ENCODE measurements around the gene CCDC141. TPM values are rescaled to one million over a fixed set of nuclear protein-coding genes. Genes with fewer than 3 reads are reported as not detected.

Gene CCDC141
- total RNA-seq, 1 experiment from 2014 or later: 0.30 TPM

- no peak for ATAC-seq
- H3K9me2 ChIP-seq (ENCODE audit: insufficient read depth): no peaks in the 10 kb centered on the region
- no peak for TF ChIP-seq SIN3A (IDR thresholded peaks at IDR 0.05; ENCODE audit: low read depth)
- TF ChIP-seq ELF1 (IDR thresholded peaks at IDR 0.05; ENCODE audit: borderline replicate concordance, low read depth): no peak
- TF ChIP-seq, protein P1, sequence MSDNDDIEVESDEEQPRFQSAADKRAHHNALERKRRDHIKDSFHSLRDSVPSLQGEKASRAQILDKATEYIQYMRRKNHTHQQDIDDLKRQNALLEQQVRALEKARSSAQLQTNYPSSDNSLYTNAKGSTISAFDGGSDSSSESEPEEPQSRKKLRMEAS (IDR thresholded peaks at IDR 0.05): no peak
- H3K9ac ChIP-seq (ENCODE audit: low read length): no peak overlapping the region
- no TSS peak for BruUV-seq (replicated peaks)
- no peaks in the 10 kb centered on the region for H4K20me1 ChIP-seq (ENCODE audit: insufficient read depth)
- no peak overlapping the region for H3K4me2 ChIP-seq (ENCODE audit: low read length)
- H3K27ac ChIP-seq (ENCODE audit: low read depth, low read length): no peak overlapping the region
- intact Hi-C loops (cut with micrococcal nuclease): no loop called here
- H3K79me2 ChIP-seq (ENCODE audit: insufficient read depth, low read length): no peaks in the 10 kb centered on the region
- ChIA-PET POLR2A (no interaction called here), RAD21 (ENCODE audit: low non-redundant PET in 1 of 2, low total read pairs in 2 of 2, uncharacterized antibody in 2 of 2, unreplicated experiment in 2 of 2) (no interaction called here), CTCF (no interaction called here)
- DNase-seq (ENCODE audit: low read depth, low spot score): no peak
- no peaks in the 10 kb centered on the region for H3K4me1 ChIP-seq (ENCODE audit: control insufficient read depth in 1 of 2, insufficient read depth in 2 of 2, low read length in 2 of 2)
- H3K36me3 ChIP-seq (ENCODE audit: control insufficient read depth in 1 of 2, insufficient read depth in 2 of 2, low read length in 2 of 2): no peaks in the 10 kb centered on the region
- no peaks in the 10 kb centered on the region for H3K27me3 ChIP-seq (ENCODE audit: insufficient read depth, low read length)
- H2AFZ ChIP-seq (ENCODE audit: low read depth, low read length, poor library complexity, severe bottlenecking): no peak overlapping the region
- no peaks in the 10 kb centered on the region for H3K9me3 ChIP-seq (ENCODE audit: control insufficient read depth in 1 of 2, insufficient read depth in 1 of 2, low read depth in 1 of 2, low read length in 2 of 2)
- H3K4me3 ChIP-seq (replicated peaks in 1 of 2; ENCODE audit: low read depth in 1 of 2, low read length in 2 of 2): no peak overlapping the region
Observed at GRCh38 chr2:178997067-178997466, 52.9 kb downstream of the CCDC141 start.

DNA sequence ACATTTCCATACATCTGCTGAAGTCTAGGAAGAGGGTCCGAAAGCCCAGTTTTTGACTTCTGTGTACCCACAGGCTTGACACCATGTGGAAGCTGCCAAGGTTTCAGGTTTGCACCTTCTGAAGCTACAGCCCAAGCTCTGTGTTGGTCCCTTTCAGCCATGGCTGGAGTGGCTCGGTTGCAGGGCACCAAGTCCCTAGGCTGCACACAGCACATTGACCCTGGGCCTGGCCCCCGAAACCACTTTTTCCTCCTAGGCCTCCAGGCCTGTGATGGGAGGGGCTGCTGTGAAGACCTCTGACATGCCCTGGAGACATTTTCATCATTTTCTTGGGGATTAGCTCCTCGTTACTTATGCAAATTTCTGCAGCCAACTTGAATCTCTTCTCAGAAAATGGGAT, 55.7 kb downstream of the CCDC141 start:
- no peaks in the 10 kb centered on the region for H3K9me3 ChIP-seq (ENCODE audit: control insufficient read depth in 1 of 2, insufficient read depth in 1 of 2, low read depth in 1 of 2, low read length in 2 of 2)
- ChIA-PET CTCF (no interaction called here), POLR2A (no interaction called here), RAD21 (ENCODE audit: low non-redundant PET in 1 of 2, low total read pairs in 2 of 2, uncharacterized antibody in 2 of 2, unreplicated experiment in 2 of 2) (no interaction called here)
- no peak overlapping the region for H3K27ac ChIP-seq (ENCODE audit: low read depth, low read length)
- H3K4me2 ChIP-seq (ENCODE audit: low read length): no peak overlapping the region
- ATAC-seq: no peak
- intact Hi-C loops (cut with micrococcal nuclease): no loop called here
- no TSS peak for BruUV-seq (replicated peaks)
- H3K9me2 ChIP-seq (ENCODE audit: insufficient read depth): no peaks in the 10 kb centered on the region
- no peaks in the 10 kb centered on the region for H4K20me1 ChIP-seq (ENCODE audit: insufficient read depth)
- no peak overlapping the region for H2AFZ ChIP-seq (ENCODE audit: low read depth, low read length, poor library complexity, severe bottlenecking)
- no peak overlapping the region for H3K9ac ChIP-seq (ENCODE audit: low read length)
- DNase-seq (ENCODE audit: low read depth, low spot score): no peak
- H3K27me3 ChIP-seq (ENCODE audit: insufficient read depth, low read length): no peaks in the 10 kb centered on the region
- no peaks in the 10 kb centered on the region for H3K4me1 ChIP-seq (ENCODE audit: control insufficient read depth in 1 of 2, insufficient read depth in 2 of 2, low read length in 2 of 2)
- no peaks in the 10 kb centered on the region for H3K79me2 ChIP-seq (ENCODE audit: insufficient read depth, low read length)
- no peak for TF ChIP-seq SP1 (IDR thresholded peaks at IDR 0.05; ENCODE audit: low read depth)
- no peak for TF ChIP-seq RAD21 (IDR thresholded peaks at IDR 0.05; ENCODE audit: low read depth)
- TF ChIP-seq, protein P2, sequence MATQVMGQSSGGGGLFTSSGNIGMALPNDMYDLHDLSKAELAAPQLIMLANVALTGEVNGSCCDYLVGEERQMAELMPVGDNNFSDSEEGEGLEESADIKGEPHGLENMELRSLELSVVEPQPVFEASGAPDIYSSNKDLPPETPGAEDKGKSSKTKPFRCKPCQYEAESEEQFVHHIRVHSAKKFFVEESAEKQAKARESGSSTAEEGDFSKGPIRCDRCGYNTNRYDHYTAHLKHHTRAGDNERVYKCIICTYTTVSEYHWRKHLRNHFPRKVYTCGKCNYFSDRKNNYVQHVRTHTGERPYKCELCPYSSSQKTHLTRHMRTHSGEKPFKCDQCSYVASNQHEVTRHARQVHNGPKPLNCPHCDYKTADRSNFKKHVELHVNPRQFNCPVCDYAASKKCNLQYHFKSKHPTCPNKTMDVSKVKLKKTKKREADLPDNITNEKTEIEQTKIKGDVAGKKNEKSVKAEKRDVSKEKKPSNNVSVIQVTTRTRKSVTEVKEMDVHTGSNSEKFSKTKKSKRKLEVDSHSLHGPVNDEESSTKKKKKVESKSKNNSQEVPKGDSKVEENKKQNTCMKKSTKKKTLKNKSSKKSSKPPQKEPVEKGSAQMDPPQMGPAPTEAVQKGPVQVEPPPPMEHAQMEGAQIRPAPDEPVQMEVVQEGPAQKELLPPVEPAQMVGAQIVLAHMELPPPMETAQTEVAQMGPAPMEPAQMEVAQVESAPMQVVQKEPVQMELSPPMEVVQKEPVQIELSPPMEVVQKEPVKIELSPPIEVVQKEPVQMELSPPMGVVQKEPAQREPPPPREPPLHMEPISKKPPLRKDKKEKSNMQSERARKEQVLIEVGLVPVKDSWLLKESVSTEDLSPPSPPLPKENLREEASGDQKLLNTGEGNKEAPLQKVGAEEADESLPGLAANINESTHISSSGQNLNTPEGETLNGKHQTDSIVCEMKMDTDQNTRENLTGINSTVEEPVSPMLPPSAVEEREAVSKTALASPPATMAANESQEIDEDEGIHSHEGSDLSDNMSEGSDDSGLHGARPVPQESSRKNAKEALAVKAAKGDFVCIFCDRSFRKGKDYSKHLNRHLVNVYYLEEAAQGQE (IDR thresholded peaks at IDR 0.05; ENCODE audit: low read depth): no peak
- no peak for TF ChIP-seq ZNF274 (IDR thresholded peaks at IDR 0.05; ENCODE audit: low read depth, low read length)
- TF ChIP-seq SIN3A (IDR thresholded peaks at IDR 0.05; ENCODE audit: low read depth): no peak
- no peak for TF ChIP-seq JUND (IDR thresholded peaks at IDR 0.05)
- no peak for TF ChIP-seq POLR2A (IDR thresholded peaks at IDR 0.05; ENCODE audit: borderline replicate concordance, extremely low read depth, insufficient read depth, insufficient read length)
- H3K4me3 ChIP-seq (replicated peaks in 1 of 2; ENCODE audit: low read depth in 1 of 2, low read length in 2 of 2): no peak overlapping the region
- H3K36me3 ChIP-seq (ENCODE audit: control insufficient read depth in 1 of 2, insufficient read depth in 2 of 2, low read length in 2 of 2): no peaks in the 10 kb centered on the region

Measured in HCT116 (cell line).